HepG2 (cell line): Measurements from ENCODE around the gene SULT2A1. TPM values are rescaled to one million over a fixed set of nuclear protein-coding genes. Genes with fewer than 3 reads are reported as not detected.

Experiments
- ELF1 ChIP-seq: sonication (generic); formaldehyde crosslinking; IDR thresholded peaks from 2 replicates; pipeline ENCODE4 v1.4.0; 2020; ENCODE audit warnings: missing genetic modification reagents
- ETV6 ChIP-seq: sonication (generic); formaldehyde crosslinking; conservative IDR thresholded peaks from 2 replicates; pipeline ENCODE4 v1.4.0; 2020; ENCODE audit warnings: missing genetic modification reagents
- HDAC2 ChIP-seq: sonication (generic); formaldehyde crosslinking; IDR thresholded peaks from 2 replicates; pipeline ENCODE4 v1.4.0; 2020; ENCODE audit warnings: missing genetic modification reagents
- HMGXB4 ChIP-seq, 2 experiments: sonication (generic) in 1 of 2; formaldehyde crosslinking in 1 of 2; IDR thresholded peaks; 2 replicates each; pipeline versions ENCODE4 v1.4.0 to v1.6.1; 2018 to 2020; ENCODE audit warnings: missing genetic modification reagents in 2 of 2, borderline replicate concordance in 1 of 2, low read depth in 1 of 2, mild to moderate bottlenecking in 1 of 2, missing biosample characterization in 1 of 2
- HOMEZ ChIP-seq: IDR thresholded peaks from 2 replicates; pipeline ENCODE4 v1.6.1; 2016; ENCODE audit warnings: low read depth
- ISL2 ChIP-seq: sonication (generic); formaldehyde crosslinking; IDR thresholded peaks from 2 replicates; pipeline ENCODE4 v1.5.0; 2020; ENCODE audit warnings: missing genetic modification reagents
- KAT7 ChIP-seq: IDR thresholded peaks from 2 replicates; pipeline ENCODE4 v1.6.1; 2018; ENCODE audit warnings: borderline replicate concordance, missing compliant biosample characterization
- KLF12 ChIP-seq: sonication (generic); formaldehyde crosslinking; IDR thresholded peaks from 2 replicates; pipeline ENCODE4 v1.4.0; 2020; ENCODE audit warnings: missing genetic modification reagents, borderline replicate concordance
- KLF9 ChIP-seq: IDR thresholded peaks from 2 replicates; pipeline ENCODE4 v1.6.1; 2016; ENCODE audit warnings: low read depth
- RFXANK ChIP-seq: IDR thresholded peaks from 2 replicates; pipeline ENCODE4 v1.6.1; 2016
- TEF ChIP-seq: sonication (generic); formaldehyde crosslinking; IDR thresholded peaks from 2 replicates; pipeline ENCODE4 v1.5.0; 2020; ENCODE audit warnings: missing genetic modification reagents
- TOE1 ChIP-seq: sonication (generic); formaldehyde crosslinking; IDR thresholded peaks from 2 replicates; pipeline ENCODE4 v1.4.0; 2020; ENCODE audit warnings: mild to moderate bottlenecking, missing genetic modification reagents
- ZBTB26 ChIP-seq: IDR thresholded peaks from 2 replicates; pipeline ENCODE4 v1.6.1; 2016; ENCODE audit warnings: missing compliant biosample characterization, missing genetic modification reagents, borderline replicate concordance
- ZNF142 ChIP-seq: sonication (generic); formaldehyde crosslinking; IDR thresholded peaks from 2 replicates; pipeline ENCODE4 v1.4.0; 2020; ENCODE audit warnings: missing genetic modification reagents
- ZNF143 ChIP-seq: sonication (generic); formaldehyde crosslinking; IDR thresholded peaks from 2 replicates; pipeline ENCODE4 v1.4.0; 2020; ENCODE audit warnings: missing genetic modification reagents
- ZNF335 ChIP-seq: sonication (generic); formaldehyde crosslinking; IDR thresholded peaks from 2 replicates; pipeline ENCODE4 v1.4.0; 2020; ENCODE audit warnings: missing genetic modification reagents
- ZNF614 ChIP-seq: IDR thresholded peaks from 2 replicates; pipeline ENCODE4 v1.6.1; 2018; ENCODE audit warnings: missing biosample characterization, missing genetic modification reagents, inconsistent platforms, borderline replicate concordance
- polyA plus RNA-seq, 8 experiments: library from polyadenylated mRNA; depleted of rRNA in 3 of 8; stranded (reverse) in 7 of 8; unstranded in 1 of 8; fragments of >200 nt; fragmentation: Illumina TruSeq in 4 of 8; extraction: Trizol in 4 of 8; gene quantifications; 2 replicates each; pipeline versions ENCODE4 v1.2.1 to v1.2.3, GENCODE V29; 2011 to 2016; ENCODE audit warnings: low read depth in 4 of 8, missing spikeins in 1 of 8, mixed read lengths in 1 of 8; ENCODE audit not compliant: insufficient read depth in 1 of 8
- total RNA-seq, 5 experiments: library from RNA; depleted of rRNA; stranded (reverse); fragments of >200 nt; fragmentation: Illumina TruSeq; extraction: Trizol; gene quantifications; 2 replicates each; pipeline ENCODE4 v1.2.3, GENCODE V29; 2016; ENCODE audit warnings: low read depth in 1 of 5

Gene SULT2A1
- total and polyA plus RNA-seq, 2 of the 13 experiments (the other 11 are each of a cell fraction or from before 2014, with no cell fraction given), result 137 to 193 TPM

GRCh38 chr19:47920107-47920506, 34.0 kb upstream of the SULT2A1 start (continued):
- TF ChIP-seq ZNF142, result peak; percentile 94
- peak in 1 of 2 experiments; percentile 98; a peak in 2 of 4 replicates for TF ChIP-seq HMGXB4 (CRISPR knock-in tag; IDR thresholded peaks at IDR 0.05; ENCODE audit: borderline replicate concordance in 1 of 2, low read depth in 1 of 2)
- peak; percentile 70 for TF ChIP-seq HDAC2 (CRISPR knock-in tag)
- peak; percentile 55; the same call in 1 of the 2 replicates for TF ChIP-seq ELF1 (CRISPR knock-in tag)
- TF ChIP-seq TOE1, result 0 out of 2 replicates have a peak, but pooled peaks have one; percentile 70
- TF ChIP-seq ISL2 (CRISPR knock-in tag), result 0 out of 2 replicates have a peak, but pooled peaks have one; percentile 53
- peak; percentile 60; the same call in 1 of the 2 replicates for TF ChIP-seq ETV6 (CRISPR knock-in tag)
- peak; percentile 78; the same call in 1 of the 2 replicates for TF ChIP-seq KLF9 (CRISPR knock-in tag)
- peak; percentile 96 for TF ChIP-seq HOMEZ (CRISPR knock-in tag)
- peak; percentile 87 for TF ChIP-seq ZBTB26 (CRISPR knock-in tag)
- TF ChIP-seq ZNF335 (CRISPR knock-in tag), result peak; percentile 82
- peak; percentile 57 for TF ChIP-seq ZNF143 (CRISPR knock-in tag)
- peak; percentile 74; the same call in 1 of the 2 replicates for TF ChIP-seq RFXANK (CRISPR knock-in tag)
- peak; percentile 86; the same call in 1 of the 2 replicates for TF ChIP-seq KAT7 (CRISPR knock-in tag)
- peak; percentile 72; the same call in 1 of the 2 replicates for TF ChIP-seq KLF12 (CRISPR knock-in tag)
- peak; percentile 89; the same call in 1 of the 2 replicates for TF ChIP-seq ZNF614 (CRISPR knock-in tag)
- TF ChIP-seq TEF (CRISPR knock-in tag), result 0 out of 2 replicates have a peak, but pooled peaks have one; percentile 25
